Spinal cord (tissue), 10 donors: ENCODE results near the gene RUNDC1. TPM values are rescaled to one million over a fixed set of nuclear protein-coding genes. Genes with fewer than 3 reads are reported as not detected.

Source experiments
- DNase-seq, 6 donors: peaks; one replicate each; pipeline versions ENCODE4 v3.0.0 to v3.0.0-alpha.2; 2013 to 2015; ENCODE audit warnings: low spot score in 6 of 6, low read depth in 4 of 6
- H3K27ac ChIP-seq: one replicate; pipeline ENCODE4 v1.5.1; 2013; ENCODE audit warnings: low read depth, low read length, control low read depth
- H3K27me3 ChIP-seq: one replicate; pipeline ENCODE4 v1.6.1; 2013; ENCODE audit warnings: low read length; ENCODE audit not compliant: control insufficient read depth, insufficient read depth
- H3K36me3 ChIP-seq: one replicate; pipeline ENCODE4 v1.6.1; 2013; ENCODE audit warnings: low read length; ENCODE audit not compliant: control insufficient read depth, insufficient read depth
- H3K4me1 ChIP-seq: one replicate; pipeline ENCODE4 v1.6.1; 2013; ENCODE audit warnings: low read length; ENCODE audit not compliant: control insufficient read depth, insufficient read depth
- H3K4me3 ChIP-seq: one replicate; pipeline ENCODE4 v1.5.1; 2013; ENCODE audit warnings: low read depth, low read length, control low read depth
- H3K9me3 ChIP-seq: one replicate; pipeline ENCODE4 v1.6.1; 2013; ENCODE audit warnings: low read length; ENCODE audit not compliant: control insufficient read depth, insufficient read depth
- WGBS: methylation state at CpG from one replicate; pipeline ENCODE4 v1.1.5; 2013; ENCODE audit warnings: missing lambda C conversion rate; ENCODE audit not compliant: insufficient coverage; 5-methylcytosine and 5-hydroxymethylcytosine counted together
- polyA plus RNA-seq, 2 donors: library from polyadenylated mRNA; unstranded; fragments of 120-200 nt; gene quantifications; one replicate each; pipeline ENCODE4 v1.2.1, GENCODE V29; 2013; ENCODE audit not compliant: insufficient read length in 2 of 2
- total RNA-seq, 2 donors: library from RNA; depleted of rRNA in 1 of 2; stranded (reverse); fragments of 120-200 nt in 1 of 2; fragments of >200 nt in 1 of 2; gene quantifications; one replicate each; pipeline versions ENCODE4 v1.2.3 to v1.2.4, GENCODE V29; 2013 to 2014
- donor health status: healthy.

Gene RUNDC1
- total and polyA plus RNA-seq, 4 donors, result 12.2 to 21.3 (median 16.8) TPM

DNA sequence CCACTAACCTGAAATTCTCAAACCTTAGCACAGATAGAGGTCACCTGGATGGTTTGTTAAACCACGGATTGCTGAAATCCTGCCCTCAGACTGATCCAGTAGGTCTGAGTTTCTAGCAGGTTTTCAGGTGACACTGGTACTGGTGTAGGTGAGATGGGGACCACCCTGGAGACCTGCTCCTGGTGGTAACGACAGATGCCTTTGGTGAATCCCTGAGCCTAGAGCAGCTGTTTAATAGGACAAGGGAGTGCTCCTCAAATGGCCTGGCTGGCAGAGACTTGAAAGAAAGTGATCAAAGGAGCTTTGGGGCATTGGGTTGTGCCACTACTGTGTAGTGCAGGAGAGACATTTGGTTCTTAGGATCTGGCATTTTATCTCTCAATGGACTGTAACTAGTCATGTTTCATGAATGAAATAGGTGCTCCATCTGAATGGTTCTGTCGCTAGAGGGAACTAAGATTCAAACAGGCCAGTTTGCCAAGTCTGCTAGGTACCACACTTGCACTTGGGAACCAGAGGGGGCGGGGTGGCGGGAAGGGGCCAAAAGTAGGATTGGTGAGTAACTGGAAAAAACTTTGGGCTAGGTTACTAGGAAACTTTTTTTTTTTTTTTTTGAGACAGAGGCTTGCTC lies 23.3 kb downstream of the RUNDC1 start:
- Histone ChIP-seq H3K27me3 (no peaks in the 10 kb centered on the region), H3K36me3 (peaks cover 53% of the 10 kb centered on the region), H3K9me3 (no peaks in the 10 kb centered on the region), H3K4me1 (peaks cover 15% of the 10 kb centered on the region), H3K4me3 (no peak overlapping the region), H3K27ac (no peak overlapping the region)
- 81% methylated on average over 3 of the region's 5 CpGs for WGBS
- DNase-seq, result no peak

DNA sequence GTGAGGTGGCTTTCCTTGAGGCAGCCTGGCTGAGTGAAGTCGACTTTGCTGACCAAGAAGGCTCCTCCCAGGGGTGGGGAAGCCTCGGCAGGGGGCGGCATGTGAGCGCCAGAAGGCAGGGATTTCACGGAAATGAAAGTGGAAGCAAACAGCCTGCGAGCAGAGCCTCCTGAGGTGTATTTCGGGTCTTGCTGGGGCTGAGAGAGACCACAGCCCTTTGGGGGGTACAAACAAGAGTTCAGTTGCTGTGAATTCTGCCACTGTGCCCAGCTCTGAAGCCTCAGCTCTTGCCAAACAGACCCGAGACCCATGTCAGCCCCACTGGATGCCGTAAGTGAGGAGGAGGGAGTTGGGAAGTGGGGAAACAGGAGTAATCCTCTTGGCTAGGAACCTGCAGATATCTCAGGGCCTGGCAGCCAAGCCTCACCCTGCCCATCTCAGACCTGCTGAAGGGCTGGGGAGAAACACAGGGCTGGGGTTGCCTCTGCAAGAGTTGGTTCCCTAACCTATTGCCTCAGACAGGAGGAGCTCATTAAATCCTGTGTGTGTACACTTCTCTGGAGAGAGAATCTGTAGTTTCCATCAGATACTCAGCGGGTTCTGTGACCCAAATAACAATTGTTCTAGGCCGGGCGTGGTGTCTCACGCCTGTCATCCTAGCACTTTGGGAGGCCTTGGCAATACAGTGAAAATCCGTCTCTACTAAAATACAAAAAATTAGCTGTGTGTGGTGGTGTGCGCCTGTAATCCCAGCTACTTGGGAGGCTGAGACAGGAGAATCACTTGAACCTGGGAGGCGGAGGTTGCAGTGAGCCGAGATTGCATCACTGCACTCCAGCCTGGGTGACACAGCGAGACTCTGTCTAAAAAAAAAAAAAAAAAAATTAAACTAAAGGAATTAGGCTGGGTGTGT lies 26.5 kb downstream of the RUNDC1 start, which contains the start of gene IFI35:
Gene IFI35 (plus strand): TSS at position 146 of the 913 bp plus-strand sequence. CDS start 164 bp downstream, at position 310.
- WGBS, result 30% methylated on average over 9 of the region's 18 CpGs
- H3K9me3 ChIP-seq, result no peaks in the 10 kb centered on the region
- H3K27ac ChIP-seq, result peak within 1 kb of the TSS; percentile 87
- peak within 1 kb of the TSS; percentile 61 for H3K4me3 ChIP-seq
- peaks cover 9% of the 10 kb centered on the region for H3K4me1 ChIP-seq
- peaks cover 38% of the 10 kb centered on the region for H3K36me3 ChIP-seq
- H3K27me3 ChIP-seq, result no peaks in the 10 kb centered on the region
- peak in 2 of 6 donors; percentile 66 to 81 for DNase-seq

DNA sequence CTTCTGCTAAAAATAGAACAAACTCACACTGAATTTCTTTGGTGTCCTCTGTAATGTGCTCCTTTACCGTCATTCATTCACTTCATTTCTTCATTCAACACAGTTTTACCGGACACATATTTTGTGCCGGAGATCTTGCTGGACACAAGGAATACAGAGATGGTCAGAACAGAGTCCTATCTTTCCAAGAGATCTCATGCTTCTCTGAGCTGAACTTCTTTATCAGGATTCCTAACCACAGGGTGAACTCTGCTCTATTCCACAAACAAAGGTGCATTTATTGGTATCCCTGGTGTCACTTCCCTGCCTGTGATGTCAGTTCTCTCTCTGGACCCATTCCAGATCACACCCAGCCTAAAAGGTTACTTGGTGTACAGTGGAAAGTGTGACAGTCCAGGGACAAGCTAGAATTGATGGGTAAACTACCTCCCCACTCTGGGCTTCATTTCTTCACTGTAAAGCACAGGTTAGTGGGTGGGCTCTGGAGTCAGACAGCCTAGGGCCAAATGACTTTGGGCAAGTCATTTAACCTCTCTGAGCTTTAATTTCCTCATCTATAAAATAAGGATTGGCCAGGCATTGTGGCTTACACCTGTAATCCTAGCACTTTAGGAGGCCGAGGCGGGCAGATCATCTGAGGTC lies 30.4 kb downstream of the RUNDC1 start:
- Histone ChIP-seq H3K27ac (no peak overlapping the region), H3K36me3 (peaks cover 38% of the 10 kb centered on the region), H3K4me3 (no peak overlapping the region), H3K27me3 (no peaks in the 10 kb centered on the region), H3K9me3 (no peaks in the 10 kb centered on the region), H3K4me1 (peaks cover 26% of the 10 kb centered on the region)
- no peak for DNase-seq
- WGBS, result 79% methylated on average over 3 of the region's 5 CpGs

DNA sequence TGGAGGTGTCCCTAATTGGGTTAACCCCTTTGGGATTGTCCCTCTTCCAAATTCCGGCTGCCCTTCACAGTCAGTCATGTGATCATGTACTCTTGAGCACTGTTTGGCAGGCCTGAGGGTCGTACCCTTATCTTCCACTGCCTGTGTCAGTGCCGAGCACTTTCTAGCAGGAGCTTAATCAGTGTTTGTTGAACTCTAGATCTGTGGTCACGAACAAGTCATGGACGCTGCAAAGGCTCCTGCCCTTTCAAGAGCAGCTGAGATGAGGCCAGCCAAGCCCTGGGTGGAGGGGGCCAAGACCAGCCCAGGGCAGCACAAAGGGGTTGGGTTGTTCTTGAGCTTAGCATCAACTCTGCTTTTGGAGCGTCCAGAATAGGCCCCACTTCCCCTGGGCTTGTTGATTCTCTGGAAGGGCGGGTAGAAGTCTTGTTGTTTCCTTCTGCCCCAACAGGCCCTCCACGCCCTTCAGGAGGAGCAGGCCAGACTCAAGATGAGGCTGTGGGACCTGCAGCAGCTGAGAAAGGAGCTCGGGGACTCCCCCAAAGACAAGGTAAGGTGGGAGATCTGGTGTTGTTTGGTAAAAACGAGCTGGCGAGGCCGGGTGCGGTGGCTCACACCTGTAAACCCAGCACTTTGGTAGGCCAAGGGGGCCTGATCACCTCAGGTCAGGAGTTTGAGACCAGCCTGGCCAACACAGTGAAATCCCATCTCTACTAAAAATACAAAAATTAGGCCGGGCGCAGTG lies 31.5 kb downstream of the RUNDC1 start:
- Histone ChIP-seq H3K4me3 (no peak overlapping the region), H3K9me3 (no peaks in the 10 kb centered on the region), H3K36me3 (peaks cover 45% of the 10 kb centered on the region), H3K27ac (no peak overlapping the region), H3K4me1 (peaks cover 25% of the 10 kb centered on the region), H3K27me3 (no peaks in the 10 kb centered on the region)
- no peak for DNase-seq
- 83% methylated on average over 15 of the region's 15 CpGs for WGBS

DNA sequence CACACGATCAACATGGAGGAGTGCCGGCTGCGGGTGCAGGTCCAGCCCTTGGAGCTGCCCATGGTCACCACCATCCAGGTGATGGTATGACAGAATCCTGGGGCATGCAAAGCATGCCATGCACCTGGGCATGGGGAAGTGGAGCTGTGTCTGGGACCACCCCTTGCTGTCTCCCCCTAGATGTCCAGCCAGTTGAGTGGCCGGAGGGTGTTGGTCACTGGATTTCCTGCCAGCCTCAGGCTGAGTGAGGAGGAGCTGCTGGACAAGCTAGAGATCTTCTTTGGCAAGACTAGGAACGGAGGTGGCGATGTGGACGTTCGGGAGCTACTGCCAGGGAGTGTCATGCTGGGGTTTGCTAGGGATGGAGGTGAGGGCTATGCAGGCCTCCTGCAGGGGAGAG lies 32.9 kb downstream of the RUNDC1 start:
- Histone ChIP-seq H3K4me1 (peaks cover 31% of the 10 kb centered on the region), H3K27ac (no peak overlapping the region), H3K4me3 (no peak overlapping the region), H3K27me3 (no peaks in the 10 kb centered on the region), H3K36me3 (peaks cover 56% of the 10 kb centered on the region), H3K9me3 (no peaks in the 10 kb centered on the region)
- DNase-seq, result no peak
- WGBS, result 82% methylated on average over 8 of the region's 8 CpGs

DNA sequence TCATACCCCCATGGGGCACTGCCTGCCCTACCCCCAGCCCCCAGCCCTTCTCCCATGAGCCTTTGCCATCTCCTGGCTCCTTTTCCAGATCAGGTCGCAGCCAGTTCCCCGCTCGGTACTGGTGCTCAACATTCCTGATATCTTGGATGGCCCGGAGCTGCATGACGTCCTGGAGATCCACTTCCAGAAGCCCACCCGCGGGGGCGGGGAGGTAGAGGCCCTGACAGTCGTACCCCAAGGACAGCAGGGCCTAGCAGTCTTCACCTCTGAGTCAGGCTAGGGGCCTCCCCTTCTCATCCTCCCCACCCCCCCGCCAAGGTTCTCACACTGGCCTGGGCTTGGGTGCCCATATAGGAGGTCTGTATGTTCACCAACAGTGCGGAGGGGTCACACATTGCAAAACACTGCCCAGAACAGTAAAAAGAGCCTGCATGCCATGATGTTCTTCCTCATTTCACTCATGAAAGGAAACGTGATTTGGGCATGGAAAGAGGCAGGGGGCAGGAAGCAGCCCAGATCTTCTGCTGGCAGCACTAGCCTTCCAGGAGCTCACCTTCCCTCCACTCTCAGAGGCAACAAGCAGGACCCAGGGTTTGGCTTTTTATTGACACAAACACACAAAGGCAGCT lies 33.8 kb downstream of the RUNDC1 start:
- Histone ChIP-seq H3K27me3 (no peaks in the 10 kb centered on the region), H3K9me3 (no peaks in the 10 kb centered on the region), H3K4me1 (peaks cover 34% of the 10 kb centered on the region), H3K36me3 (peaks cover 58% of the 10 kb centered on the region), H3K4me3 (no peak overlapping the region), H3K27ac (no peak overlapping the region)
- no peak for DNase-seq
- 77% methylated on average over 9 of the region's 12 CpGs for WGBS

DNA sequence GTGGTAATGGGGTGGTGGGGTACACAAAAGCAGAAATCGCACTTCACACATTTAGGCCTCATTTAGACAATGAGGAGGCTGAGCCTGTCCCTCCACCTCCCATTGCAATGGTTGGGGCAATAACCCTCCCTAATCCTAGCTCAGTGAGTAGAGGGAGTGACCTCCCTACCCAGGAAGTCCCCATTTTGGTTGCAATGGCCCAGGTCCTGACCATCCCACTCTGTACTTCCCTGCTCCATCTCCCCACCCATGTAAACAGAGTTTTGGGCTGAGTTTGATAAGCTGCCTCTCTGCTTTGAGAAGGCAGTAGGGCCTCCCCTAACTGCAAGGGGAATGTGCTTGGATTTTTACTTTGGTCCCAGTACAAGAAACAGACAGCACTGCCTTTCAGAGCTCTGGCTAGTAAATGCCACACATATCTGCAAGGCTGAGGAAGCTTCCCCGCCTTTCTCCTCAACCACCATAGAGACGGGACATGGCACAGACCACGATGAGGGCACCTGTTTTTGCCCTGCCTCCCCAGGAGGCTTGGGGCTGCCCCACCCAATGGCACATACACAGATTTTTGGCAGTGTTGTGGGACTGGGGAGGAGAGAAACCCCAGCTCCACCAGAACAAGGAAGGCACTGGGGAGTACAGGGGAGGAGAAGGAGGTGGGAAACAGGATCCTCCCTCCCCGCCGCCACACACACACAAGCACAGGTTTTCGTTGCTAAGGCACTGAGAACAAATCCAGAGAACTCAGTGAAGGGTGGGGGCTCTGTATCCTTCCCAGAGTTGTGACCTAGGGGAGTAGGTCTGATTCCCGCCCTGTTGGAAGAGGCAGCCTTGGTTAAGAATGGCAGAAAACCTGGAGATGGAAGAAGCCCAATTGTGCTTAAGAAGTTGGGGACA lies 34.5 kb downstream of the RUNDC1 start:
- no peaks in the 10 kb centered on the region for H3K9me3 ChIP-seq
- no peaks in the 10 kb centered on the region for H3K27me3 ChIP-seq
- peaks cover 41% of the 10 kb centered on the region for H3K4me1 ChIP-seq
- H3K27ac ChIP-seq, result peak overlapping the region; percentile 20
- DNase-seq, result no peak
- H3K36me3 ChIP-seq, result peaks cover 58% of the 10 kb centered on the region
- no peak overlapping the region for H3K4me3 ChIP-seq
- WGBS, result 88% methylated on average over 1 of the region's 8 CpGs

DNA sequence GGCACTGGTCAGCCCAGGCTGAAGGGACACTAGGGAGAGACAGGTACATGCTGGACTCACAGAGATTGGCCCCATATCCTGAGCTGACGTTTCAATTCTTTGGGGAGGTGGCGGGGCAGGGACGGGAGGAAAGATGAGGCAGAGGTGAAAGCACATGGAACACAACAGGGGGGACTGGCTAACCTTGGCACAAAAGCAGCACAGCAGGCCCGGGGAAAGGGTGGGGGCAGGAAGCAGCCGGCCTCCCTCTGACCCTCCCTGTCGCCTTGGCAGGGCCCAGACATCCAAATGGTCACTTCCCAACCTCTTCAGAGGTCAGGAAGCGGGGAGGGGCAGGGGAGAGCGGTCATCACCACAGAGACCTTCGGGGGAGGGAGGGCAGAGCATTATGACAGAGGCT lies 35.2 kb downstream of the RUNDC1 start:
- DNase-seq, result no peak
- 34% methylated on average over 7 of the region's 9 CpGs for WGBS
- H3K4me1 ChIP-seq, result peaks cover 48% of the 10 kb centered on the region
- no peaks in the 10 kb centered on the region for H3K9me3 ChIP-seq
- H3K27ac ChIP-seq, result peak overlapping the region; percentile 20
- H3K36me3 ChIP-seq, result peaks cover 58% of the 10 kb centered on the region
- no peak overlapping the region for H3K4me3 ChIP-seq
- H3K27me3 ChIP-seq, result no peaks in the 10 kb centered on the region
